ES-I3 (cell line): ENCODE results near the gene ENOX1.
"Not testable (repeated sequence)": the region's sequence is repeated elsewhere in the genome, so short reads cannot be mapped to it uniquely, and the experiment has no call there.

Source experiments
- H3K36me3 ChIP-seq: 2 replicates; pipeline ENCODE4 v1.6.1; 2013; ENCODE audit warnings: mild to moderate bottlenecking, low read length, control low read depth, moderate library complexity; ENCODE audit not compliant: insufficient read depth
- H3K4me1 ChIP-seq: 2 replicates; pipeline ENCODE4 v1.6.1; 2013; ENCODE audit warnings: mild to moderate bottlenecking, control low read depth, low read length; ENCODE audit not compliant: insufficient read depth
- H3K9ac ChIP-seq: 2 replicates; pipeline ENCODE4 v1.6.1; 2013; ENCODE audit warnings: low read depth, mild to moderate bottlenecking, low read length, moderate library complexity
- H3K9me3 ChIP-seq: 2 replicates; pipeline ENCODE4 v1.6.1; 2013; ENCODE audit warnings: mild to moderate bottlenecking, low read length, moderate library complexity; ENCODE audit not compliant: control insufficient read depth, insufficient read depth

The ENOX1 gene

GRCh38 chr13:43196750-43197370 is 589.9 kb downstream of the ENOX1 start:
- no peak overlapping the region for H3K9ac ChIP-seq
- no peaks in the 10 kb centered on the region for H3K4me1 ChIP-seq
- H3K36me3 ChIP-seq = no peaks in the 10 kb centered on the region
- H3K9me3 ChIP-seq = peaks cover under 1% of the 10 kb centered on the region; the same call in 1 of the 2 replicates

DNA sequence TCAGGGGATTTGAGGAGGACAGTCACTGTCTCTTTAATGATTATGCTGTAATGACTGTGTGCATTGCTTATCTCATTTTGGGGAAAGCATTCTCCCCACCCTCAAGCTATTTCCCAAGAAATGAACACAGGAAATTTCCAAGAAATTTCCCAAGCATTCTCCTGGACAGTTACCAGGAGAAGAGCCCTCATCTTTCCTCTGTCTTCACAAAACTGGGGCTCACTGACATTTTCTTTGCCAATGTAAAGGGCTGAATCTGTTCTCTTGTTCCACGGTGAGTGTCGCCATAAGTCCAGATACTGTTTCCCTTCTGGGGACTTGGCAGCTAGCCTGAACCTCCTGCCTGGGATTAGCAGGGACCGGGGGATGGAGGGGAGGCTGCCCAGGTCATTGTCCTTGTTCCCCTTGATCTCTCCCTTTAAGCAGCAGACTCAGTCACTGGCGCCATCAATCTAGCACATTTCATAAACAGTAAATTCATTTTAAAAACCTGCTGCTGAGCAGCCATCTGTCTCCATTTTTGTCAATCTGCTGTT is 590.6 kb downstream of the ENOX1 start:
- H3K9me3 ChIP-seq = no peaks in the 10 kb centered on the region
- H3K9ac ChIP-seq = no peak overlapping the region
- no peaks in the 10 kb centered on the region for H3K36me3 ChIP-seq
- peaks cover 2% of the 10 kb centered on the region; the same call in 1 of the 2 replicates for H3K4me1 ChIP-seq

GRCh38 chr13:43195551-43195950 is 591.2 kb downstream of the ENOX1 start:
- Histone ChIP-seq H3K9me3 (no peaks in the 10 kb centered on the region), H3K9ac (no peak overlapping the region), H3K4me1 (peaks cover 4% of the 10 kb centered on the region; the same call in 1 of the 2 replicates), H3K36me3 (no peaks in the 10 kb centered on the region)

DNA sequence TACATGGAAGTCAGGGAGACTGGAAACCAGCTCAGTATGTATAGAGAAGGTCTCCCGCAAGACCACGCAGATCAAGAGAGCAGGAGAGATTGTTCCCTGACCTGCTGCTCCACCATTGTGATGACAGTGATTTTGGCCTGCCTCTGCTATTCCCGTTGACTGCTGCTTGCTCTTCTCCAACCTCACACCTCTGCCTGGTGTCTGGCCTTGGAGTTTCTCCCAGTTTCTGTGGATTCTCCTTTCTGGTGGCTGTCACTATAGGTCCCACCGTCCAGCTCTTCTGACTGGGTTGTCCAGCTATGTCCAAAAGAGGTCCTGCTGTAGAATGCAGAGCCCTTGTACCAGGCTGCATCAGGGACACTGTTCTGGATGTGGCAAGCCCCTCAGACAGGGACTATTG is 591.7 kb downstream of the ENOX1 start:
- Histone ChIP-seq H3K9ac (no peak overlapping the region), H3K36me3 (no peaks in the 10 kb centered on the region), H3K9me3 (no peaks in the 10 kb centered on the region), H3K4me1 (peaks cover 4% of the 10 kb centered on the region; the same call in 1 of the 2 replicates)

DNA sequence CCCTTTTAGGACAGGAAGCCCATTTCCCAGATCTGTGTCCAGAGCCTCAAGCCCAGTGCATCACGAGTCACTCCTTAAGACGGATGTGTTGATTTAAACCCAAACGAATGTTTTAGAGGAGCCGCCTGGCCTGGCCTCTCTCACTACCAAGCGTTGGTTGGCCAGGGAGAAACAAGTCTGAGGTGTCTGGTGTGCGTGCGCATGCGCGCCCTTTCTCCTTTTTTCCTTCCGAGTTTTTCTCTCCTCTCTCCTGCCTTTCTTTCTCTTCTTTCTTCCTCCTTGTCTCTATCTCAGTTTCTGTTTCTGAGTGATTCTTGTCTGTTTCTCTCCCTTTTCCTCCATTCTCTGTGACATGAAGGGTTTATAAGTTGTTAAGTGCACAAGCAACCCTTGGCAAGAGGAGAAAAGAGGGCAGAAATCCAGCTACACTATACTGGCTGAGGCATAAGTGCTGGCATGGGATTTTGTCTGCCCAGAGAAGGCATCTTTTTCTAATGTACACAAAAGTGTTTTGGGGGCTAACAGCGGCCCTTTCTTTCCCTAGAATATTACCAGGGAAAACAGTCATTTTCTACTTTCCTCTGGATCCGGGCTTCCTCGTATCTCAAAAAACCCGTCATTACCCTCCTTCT is 592.9 kb downstream of the ENOX1 start:
- Histone ChIP-seq H3K4me1 (peaks cover 4% of the 10 kb centered on the region; the same call in 1 of the 2 replicates), H3K9ac (no peak overlapping the region), H3K36me3 (no peaks in the 10 kb centered on the region), H3K9me3 (no peaks in the 10 kb centered on the region)

- no peaks in the 10 kb centered on the region for H3K36me3 ChIP-seq
- no peak overlapping the region for H3K9ac ChIP-seq
- H3K4me1 ChIP-seq = peaks cover 4% of the 10 kb centered on the region; the same call in 1 of the 2 replicates
- no peaks in the 10 kb centered on the region for H3K9me3 ChIP-seq
Observed at GRCh38 chr13:43191546-43191945, 595.2 kb downstream of the ENOX1 start.

DNA sequence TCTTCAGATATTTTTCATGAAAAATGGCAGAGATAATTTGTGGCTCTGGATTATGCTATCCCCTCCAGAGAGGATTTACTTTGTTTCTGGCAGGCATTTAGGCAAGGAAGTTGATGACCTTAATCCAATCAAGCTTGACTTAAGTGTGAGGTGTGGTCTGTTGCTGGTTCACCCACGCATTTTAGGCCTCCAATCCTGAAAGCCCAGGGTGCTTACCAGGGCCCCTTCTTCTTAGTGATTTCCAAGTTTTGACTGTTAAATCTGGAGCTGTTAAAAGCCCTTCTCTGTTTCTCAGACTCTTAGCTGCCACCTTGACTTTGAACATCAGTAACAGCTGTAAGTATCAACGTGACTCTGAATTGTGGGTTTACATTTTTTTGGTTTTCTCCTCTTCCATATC is 601.5 kb downstream of the ENOX1 start:
- no peaks in the 10 kb centered on the region for H3K36me3 ChIP-seq
- H3K9ac ChIP-seq = no peak overlapping the region
- H3K4me1 ChIP-seq = no peaks in the 10 kb centered on the region
- no peaks in the 10 kb centered on the region for H3K9me3 ChIP-seq

GRCh38 chr13:43180837-43181236 is 605.9 kb downstream of the ENOX1 start:
- Histone ChIP-seq H3K4me1 (no peaks in the 10 kb centered on the region), H3K9ac (no peak overlapping the region), H3K9me3 (no peaks in the 10 kb centered on the region), H3K36me3 (no peaks in the 10 kb centered on the region)

GRCh38 chr13:43180036-43180660 is 606.6 kb downstream of the ENOX1 start:
- Histone ChIP-seq H3K36me3 (no peaks in the 10 kb centered on the region), H3K9me3 (no peaks in the 10 kb centered on the region), H3K4me1 (no peaks in the 10 kb centered on the region), H3K9ac (no peak overlapping the region)

DNA sequence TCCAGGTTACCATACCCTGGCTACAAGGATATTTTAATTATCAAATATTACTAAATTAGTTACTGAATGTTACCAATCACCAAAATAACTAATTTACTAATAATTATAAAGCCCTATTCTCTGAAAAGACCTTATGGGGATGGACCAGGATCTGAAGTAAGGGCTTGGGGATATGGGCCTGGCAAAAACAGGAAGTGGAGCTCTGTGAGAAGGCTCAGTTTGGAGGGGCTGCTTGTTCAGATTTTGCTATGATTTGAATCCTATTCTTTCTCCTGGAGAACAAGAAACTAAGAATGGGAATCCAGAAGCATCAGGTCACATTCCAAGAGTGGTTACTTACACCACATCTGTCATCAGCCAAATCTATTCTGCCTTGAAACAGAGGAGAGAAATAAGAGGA is 615.3 kb downstream of the ENOX1 start:
- H3K9me3 ChIP-seq = no peaks in the 10 kb centered on the region
- no peak overlapping the region for H3K9ac ChIP-seq
- no peaks in the 10 kb centered on the region for H3K4me1 ChIP-seq
- H3K36me3 ChIP-seq = no peaks in the 10 kb centered on the region

DNA sequence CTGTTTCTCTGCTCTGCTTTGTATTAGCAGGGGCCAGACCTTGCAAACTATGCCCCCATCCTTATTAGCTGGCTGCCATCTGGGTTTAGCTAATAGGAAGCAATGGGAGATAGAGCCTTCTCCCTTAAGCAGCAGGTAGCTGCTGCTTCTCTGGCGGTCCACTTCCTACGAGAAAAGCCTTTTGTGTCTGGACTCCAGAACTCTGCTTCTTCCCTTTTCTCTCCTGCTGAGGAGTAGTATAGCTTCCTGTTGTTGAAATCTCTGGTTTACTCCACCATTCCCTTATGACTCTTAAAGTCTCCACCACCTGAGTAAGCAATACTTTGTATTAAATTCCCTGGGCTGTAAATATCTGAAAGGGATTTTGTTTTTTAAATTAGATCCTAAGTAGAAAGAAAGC is 616.3 kb downstream of the ENOX1 start:
- H3K36me3 ChIP-seq = no peaks in the 10 kb centered on the region
- H3K9ac ChIP-seq = no peak overlapping the region
- H3K9me3 ChIP-seq = no peaks in the 10 kb centered on the region
- no peaks in the 10 kb centered on the region for H3K4me1 ChIP-seq

DNA sequence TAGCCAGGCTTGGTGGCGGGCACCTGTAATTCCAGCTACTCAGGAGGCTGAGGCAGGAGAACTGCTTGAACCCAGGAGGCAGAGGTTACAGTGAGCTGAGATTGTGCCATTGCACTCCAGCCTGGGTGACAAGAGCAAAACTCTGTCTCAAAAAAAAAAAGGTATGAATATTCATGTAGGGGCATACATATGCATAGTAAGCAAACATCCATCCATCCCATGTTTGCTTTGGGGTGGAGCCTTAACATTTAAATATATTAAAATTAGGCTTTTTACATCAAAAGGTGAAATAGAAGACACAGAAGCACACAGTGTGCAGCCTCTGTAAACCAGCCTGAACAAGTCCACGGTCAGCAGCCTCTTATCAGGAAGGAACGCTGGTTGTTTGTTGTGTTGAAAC is 618.3 kb downstream of the ENOX1 start:
- H3K9ac ChIP-seq, H3K36me3 ChIP-seq, H3K4me1 ChIP-seq, H3K9me3 ChIP-seq: not testable (repeated sequence)

DNA sequence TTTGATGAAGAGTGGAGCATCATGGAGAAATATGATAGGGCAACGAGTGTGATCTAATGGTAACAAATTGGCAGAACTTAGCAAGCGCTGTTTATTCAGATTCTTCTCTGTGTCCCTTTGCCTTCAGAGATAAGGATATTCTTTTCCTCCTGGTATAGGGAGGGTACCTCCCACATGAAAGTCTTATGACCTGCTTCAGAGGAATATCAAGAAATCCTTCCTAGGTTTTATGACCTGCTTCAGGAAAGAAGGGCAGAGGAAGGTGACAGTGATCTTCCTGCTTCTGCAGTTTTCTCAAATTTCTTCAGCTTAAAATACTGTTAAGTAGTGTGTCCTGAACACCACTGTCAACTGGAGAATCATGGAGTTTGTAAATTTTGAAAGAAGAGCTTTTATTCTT is 619.0 kb downstream of the ENOX1 start:
- H3K36me3 ChIP-seq = no peaks in the 10 kb centered on the region
- no peaks in the 10 kb centered on the region for H3K9me3 ChIP-seq
- H3K9ac ChIP-seq = no peak overlapping the region
- no peaks in the 10 kb centered on the region for H3K4me1 ChIP-seq

DNA sequence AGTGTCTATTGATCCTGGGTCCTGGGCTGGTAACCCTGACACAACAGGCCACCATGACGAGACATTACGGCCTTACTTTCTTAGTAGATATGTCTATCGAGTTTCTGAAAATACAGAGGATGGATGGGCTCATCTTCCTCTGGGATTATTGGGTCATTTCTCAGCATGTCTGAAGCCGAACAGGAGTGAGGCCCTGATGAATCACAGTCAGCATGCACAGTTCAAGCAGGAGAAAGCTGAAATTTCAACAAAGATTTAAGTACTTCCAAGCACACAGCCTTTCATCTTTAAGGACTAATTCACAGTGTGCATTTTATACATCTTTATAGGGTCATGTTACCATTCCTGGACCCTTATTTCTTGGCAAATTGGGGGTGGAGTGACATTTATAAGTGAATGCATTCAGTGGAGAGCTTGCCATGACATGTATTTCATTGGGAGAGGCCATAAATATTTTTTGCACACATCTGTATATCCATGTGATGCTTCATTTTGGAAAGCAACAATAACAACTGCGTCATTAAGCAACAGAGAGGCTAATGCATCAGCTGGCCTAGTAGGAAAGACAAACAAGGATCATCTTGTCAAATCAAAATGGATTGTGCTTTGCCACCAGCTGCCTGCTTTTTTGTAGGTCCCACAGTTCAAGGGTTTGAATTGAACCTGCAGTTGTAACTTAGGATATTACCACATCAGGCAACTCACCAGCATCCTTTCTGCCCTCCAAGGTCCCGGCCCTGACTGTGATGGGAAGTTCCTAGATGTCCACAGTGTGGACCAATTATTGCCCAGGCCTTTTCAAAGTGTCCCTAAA is 619.9 kb downstream of the ENOX1 start:
- no peaks in the 10 kb centered on the region for H3K4me1 ChIP-seq
- H3K36me3 ChIP-seq = no peaks in the 10 kb centered on the region
- no peak overlapping the region for H3K9ac ChIP-seq
- H3K9me3 ChIP-seq = no peaks in the 10 kb centered on the region
